ENCODE results near the gene CHRNB2. TPM values are rescaled to one million over a fixed set of nuclear protein-coding genes. Genes with fewer than 3 reads are reported as not detected.

Gene CHRNB2
- polyA plus RNA-seq, 6 donors from 2014 or later, result 0.05 to 0.17 TPM; not detected in 4

- Mint-ChIP-seq H3K9me3 (no peaks in the 10 kb centered on the region), H3K4me3 (peak overlapping the region in 2 of 8 donors; percentile 39 to 78), H3K36me3 (peaks cover 0 to 8% of the 10 kb centered on the region in 2 donors), H3K27me3 (no peaks in the 10 kb centered on the region), H3K4me1 (peaks cover 36 to 52% (median 39%) of the 10 kb centered on the region in 3 donors), H3K27ac (peak overlapping the region in 2 of 6 donors; percentile 25 to 60)
- DNase-seq, result no peak
- ATAC-seq (ENCODE audit: low read depth in 2 of 2), result no peak
Measured at GRCh38 chr1:154611150-154611862, 43.7 kb downstream of the CHRNB2 start.

DNA sequence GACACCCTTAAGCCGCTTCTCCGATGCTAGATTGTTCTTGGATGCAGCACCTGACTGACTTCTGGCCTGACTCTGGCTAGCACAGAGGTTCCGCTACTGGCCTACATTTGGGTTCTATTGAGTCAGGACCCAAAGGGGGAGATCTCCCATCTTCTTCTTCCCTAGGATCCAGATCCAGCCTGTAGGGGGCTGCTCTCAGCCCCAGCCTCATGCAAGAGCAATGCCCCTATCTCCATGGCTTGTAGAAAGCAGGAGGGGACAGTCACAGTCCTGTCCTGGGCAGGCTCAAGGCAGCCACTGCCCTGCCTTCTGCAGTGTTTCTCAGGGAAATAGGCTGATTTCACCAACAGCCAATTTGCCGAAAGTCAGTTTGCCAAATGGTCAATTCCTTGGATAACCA lies 46.7 kb downstream of the CHRNB2 start:
- H3K27ac Mint-ChIP-seq, result peak overlapping the region in 2 of 6 donors; percentile 52 to 74
- no peak overlapping the region for H3K4me3 Mint-ChIP-seq
- H3K27me3 Mint-ChIP-seq, result no peaks in the 10 kb centered on the region
- H3K4me1 Mint-ChIP-seq, result peaks cover 21 to 35% (median 26%) of the 10 kb centered on the region in 3 donors
- ATAC-seq (ENCODE audit: low read depth in 2 of 2) (no peak), DNase-seq (no peak)
- H3K36me3 Mint-ChIP-seq, result no peaks in the 10 kb centered on the region
- no peaks in the 10 kb centered on the region for H3K9me3 Mint-ChIP-seq

GRCh38 chr1:154614901-154615300 lies 47.3 kb downstream of the CHRNB2 start:
- no peaks in the 10 kb centered on the region for H3K27me3 Mint-ChIP-seq
- no peak for DNase-seq
- no peaks in the 10 kb centered on the region for H3K9me3 Mint-ChIP-seq
- ATAC-seq (ENCODE audit: low read depth in 2 of 2), result no peak
- H3K27ac Mint-ChIP-seq, result no peak overlapping the region
- no peak overlapping the region for H3K4me3 Mint-ChIP-seq
- peaks cover 20 to 34% (median 26%) of the 10 kb centered on the region in 3 donors for H3K4me1 Mint-ChIP-seq
- no peaks in the 10 kb centered on the region for H3K36me3 Mint-ChIP-seq

GRCh38 chr1:154615411-154615810 lies 47.8 kb downstream of the CHRNB2 start:
- Mint-ChIP-seq H3K4me1 (peaks cover 18 to 35% (median 28%) of the 10 kb centered on the region in 3 donors), H3K27ac (no peak overlapping the region), H3K36me3 (no peaks in the 10 kb centered on the region), H3K27me3 (no peaks in the 10 kb centered on the region), H3K4me3 (no peak overlapping the region), H3K9me3 (no peaks in the 10 kb centered on the region)
- no peak for DNase-seq
- ATAC-seq (ENCODE audit: low read depth in 2 of 2), result no peak

DNA sequence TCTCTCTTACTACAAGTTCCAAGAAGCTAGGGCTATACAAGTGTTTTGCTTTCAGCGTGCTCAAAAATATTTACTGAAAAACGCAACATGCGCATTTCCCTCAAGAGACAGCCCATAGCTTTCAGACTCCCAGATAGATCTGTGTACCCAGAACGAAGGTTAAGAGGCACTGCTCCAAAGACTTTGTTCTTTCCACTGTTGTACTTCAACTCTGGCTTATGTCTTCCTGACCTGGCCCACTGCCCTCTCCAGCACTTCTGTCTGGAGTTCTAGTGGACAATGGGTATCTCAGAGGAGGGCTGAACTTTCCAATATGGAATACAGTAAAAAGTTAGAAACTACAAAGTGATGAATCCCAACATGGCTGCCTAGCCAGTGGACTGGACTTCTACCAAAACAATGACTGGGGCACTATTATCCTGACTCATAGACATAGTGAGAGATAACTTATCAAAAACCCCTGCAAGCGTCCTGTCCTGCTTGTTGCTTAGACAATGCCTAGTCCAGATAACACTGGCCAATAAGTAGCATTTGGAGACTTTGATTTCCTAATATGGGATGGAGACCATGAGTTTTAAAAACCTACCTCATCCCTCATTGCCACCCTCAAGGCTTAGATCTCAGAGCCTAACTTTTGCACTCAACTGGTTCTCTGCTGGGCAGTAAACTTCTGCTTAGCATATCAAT lies 49.2 kb downstream of the CHRNB2 start:
- peaks cover 18 to 28% (median 20%) of the 10 kb centered on the region in 3 donors for H3K4me1 Mint-ChIP-seq
- no peak overlapping the region for H3K27ac Mint-ChIP-seq
- H3K4me3 Mint-ChIP-seq, result no peak overlapping the region
- DNase-seq (no peak), ATAC-seq (ENCODE audit: low read depth in 2 of 2) (no peak)
- no peaks in the 10 kb centered on the region for H3K27me3 Mint-ChIP-seq
- H3K9me3 Mint-ChIP-seq, result no peaks in the 10 kb centered on the region
- no peaks in the 10 kb centered on the region for H3K36me3 Mint-ChIP-seq

GRCh38 chr1:154619181-154619948 lies 51.8 kb downstream of the CHRNB2 start:
- peaks cover 26 to 44% (median 32%) of the 10 kb centered on the region in 3 donors for H3K4me1 Mint-ChIP-seq
- ATAC-seq (ENCODE audit: low read depth in 2 of 2), result no peak
- peak overlapping the region in 3 of 6 donors; percentile 5 to 37 (median 12) for H3K27ac Mint-ChIP-seq
- no peaks in the 10 kb centered on the region for H3K27me3 Mint-ChIP-seq
- H3K4me3 Mint-ChIP-seq, result no peak overlapping the region
- H3K9me3 Mint-ChIP-seq, result no peaks in the 10 kb centered on the region
- H3K36me3 Mint-ChIP-seq, result no peaks in the 10 kb centered on the region
- DNase-seq, result no peak

GRCh38 chr1:154620751-154621150 lies 53.2 kb downstream of the CHRNB2 start:
- DNase-seq (no peak), ATAC-seq (ENCODE audit: low read depth in 2 of 2) (no peak)
- Mint-ChIP-seq H3K4me3 (no peak overlapping the region), H3K27me3 (no peaks in the 10 kb centered on the region), H3K9me3 (no peaks in the 10 kb centered on the region), H3K27ac (no peak overlapping the region), H3K36me3 (no peaks in the 10 kb centered on the region), H3K4me1 (peaks cover 22 to 42% (median 39%) of the 10 kb centered on the region in 3 donors)

DNA sequence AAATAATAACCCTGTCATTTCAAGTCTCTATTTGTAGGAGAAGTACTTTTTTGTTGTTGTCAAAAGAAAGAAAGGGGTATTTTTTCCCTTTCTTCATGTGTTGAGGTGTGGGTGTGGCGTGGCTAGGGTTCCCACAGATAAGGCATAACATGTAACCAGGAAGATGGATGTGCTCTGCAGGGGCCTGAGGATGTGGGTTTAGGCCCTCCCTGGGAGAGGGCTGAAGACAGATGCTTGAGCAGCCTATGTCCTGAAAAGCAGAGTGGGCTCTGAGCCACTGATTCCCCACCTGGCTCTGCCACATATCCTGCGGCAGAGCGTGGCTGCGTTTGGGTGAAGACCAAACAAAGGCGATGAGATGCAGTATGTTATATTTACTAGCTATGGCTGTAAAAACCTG lies 54.3 kb downstream of the CHRNB2 start:
- ATAC-seq (ENCODE audit: low read depth in 2 of 2) (no peak), DNase-seq (no peak)
- H3K4me1 Mint-ChIP-seq, result peaks cover 21 to 48% (median 40%) of the 10 kb centered on the region in 3 donors
- H3K27ac Mint-ChIP-seq, result peak overlapping the region in 1 of 6 donors; percentile 70
- no peaks in the 10 kb centered on the region for H3K27me3 Mint-ChIP-seq
- H3K4me3 Mint-ChIP-seq, result no peak overlapping the region
- H3K9me3 Mint-ChIP-seq, result no peaks in the 10 kb centered on the region
- H3K36me3 Mint-ChIP-seq, result no peaks in the 10 kb centered on the region

DNA sequence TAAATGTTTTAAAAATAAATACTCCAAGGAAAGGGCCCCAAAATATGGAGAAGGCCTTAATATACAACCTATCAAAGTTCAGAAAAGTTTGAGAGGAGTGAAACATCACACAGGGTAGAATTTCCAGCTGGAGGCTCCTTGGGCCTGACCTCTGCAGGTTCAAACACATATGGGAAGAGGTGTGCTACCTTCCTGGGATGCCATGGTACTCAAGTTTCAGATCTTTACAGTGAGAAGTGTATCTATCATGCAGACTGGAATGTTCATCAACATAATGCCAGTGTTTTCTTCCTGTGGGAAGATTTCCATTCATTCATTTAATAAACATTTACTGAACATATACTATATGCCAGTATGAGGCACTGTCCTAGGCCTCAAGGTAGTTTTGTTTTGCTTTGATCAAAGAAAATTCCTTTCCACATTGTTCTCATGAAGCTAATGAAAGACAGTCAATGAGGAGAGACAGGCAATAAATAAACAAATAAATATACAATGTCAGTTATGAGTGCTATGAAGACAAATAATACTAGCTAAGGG lies 55.0 kb downstream of the CHRNB2 start:
- peak overlapping the region in 1 of 6 donors; percentile 14 for H3K27ac Mint-ChIP-seq
- ATAC-seq (ENCODE audit: low read depth in 2 of 2) (no peak), DNase-seq (no peak)
- peaks cover 24 to 52% (median 43%) of the 10 kb centered on the region in 3 donors for H3K4me1 Mint-ChIP-seq
- peak overlapping the region in 1 of 8 donors; percentile 77 for H3K4me3 Mint-ChIP-seq
- H3K27me3 Mint-ChIP-seq, result no peaks in the 10 kb centered on the region
- H3K36me3 Mint-ChIP-seq, result no peaks in the 10 kb centered on the region
- H3K9me3 Mint-ChIP-seq, result no peaks in the 10 kb centered on the region

GRCh38 chr1:154623358-154623757 lies 55.8 kb downstream of the CHRNB2 start:
- no peak for DNase-seq
- H3K27ac Mint-ChIP-seq, result peak overlapping the region in 1 of 6 donors; percentile 90
- H3K4me3 Mint-ChIP-seq, result peak overlapping the region in 1 of 8 donors; percentile 77
- H3K27me3 Mint-ChIP-seq, result no peaks in the 10 kb centered on the region
- no peak for ATAC-seq (ENCODE audit: low read depth in 2 of 2)
- H3K9me3 Mint-ChIP-seq, result no peaks in the 10 kb centered on the region
- H3K4me1 Mint-ChIP-seq, result peaks cover 24 to 55% (median 43%) of the 10 kb centered on the region in 3 donors
- H3K36me3 Mint-ChIP-seq, result no peaks in the 10 kb centered on the region

- Mint-ChIP-seq H3K27me3 (no peaks in the 10 kb centered on the region), H3K27ac (peak overlapping the region in 2 of 6 donors; percentile 24 to 33), H3K4me1 (peaks cover 15 to 47% (median 35%) of the 10 kb centered on the region in 3 donors), H3K9me3 (peaks cover 0 to 6% (median 3%) of the 10 kb centered on the region in 7 donors), H3K36me3 (peaks cover 0 to 5% of the 10 kb centered on the region in 2 donors), H3K4me3 (peak overlapping the region in 3 of 8 donors; percentile 25 to 77 (median 29))
- DNase-seq (no peak), ATAC-seq (ENCODE audit: low read depth in 2 of 2) (no peak)
Measured at GRCh38 chr1:154624746-154625643, 57.4 kb downstream of the CHRNB2 start.

DNA sequence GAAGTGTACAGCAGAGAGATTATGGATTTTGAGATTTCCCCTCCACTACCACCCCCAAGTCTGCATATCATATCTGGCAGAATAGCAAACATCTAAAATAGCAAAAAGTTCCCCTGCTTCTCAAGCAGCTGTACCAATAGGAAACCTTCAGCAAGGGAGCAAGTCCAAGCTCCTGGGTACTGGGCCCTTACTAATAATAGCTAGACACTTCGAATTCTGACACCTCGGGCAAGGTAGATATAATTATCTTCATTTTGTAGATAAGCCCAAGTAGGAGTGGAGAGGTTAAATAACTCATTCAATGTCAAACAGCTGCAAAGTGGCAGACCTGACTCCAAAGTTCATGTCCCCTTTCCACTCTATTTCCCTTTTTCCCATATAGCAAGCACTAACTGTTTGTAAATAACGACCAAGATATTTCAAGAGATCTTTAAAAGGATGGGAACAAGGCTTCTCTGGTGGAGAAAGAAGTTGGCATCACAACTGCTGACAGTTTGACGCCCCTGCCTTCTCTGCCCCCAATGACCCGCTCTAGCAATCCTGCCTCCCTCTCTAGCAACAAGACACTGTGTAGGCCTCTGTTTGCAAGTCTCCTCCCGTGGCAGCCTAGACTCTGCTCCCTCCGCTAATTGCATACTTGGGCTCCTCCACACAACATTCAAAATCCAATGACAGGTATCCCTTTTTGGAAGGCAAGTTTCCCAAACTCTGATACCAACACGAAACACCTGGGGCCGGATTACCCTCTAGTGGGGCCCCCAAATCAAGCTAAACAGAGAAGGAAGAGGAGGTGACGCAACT lies 59.1 kb downstream of the CHRNB2 start:
- Mint-ChIP-seq H3K36me3 (peaks cover 0 to 8% of the 10 kb centered on the region in 2 donors), H3K9me3 (peaks cover 0 to 12% (median 3%) of the 10 kb centered on the region in 7 donors), H3K27ac (peak overlapping the region; percentile 97 to 99 (median 98)), H3K4me1 (peaks cover 15 to 41% (median 28%) of the 10 kb centered on the region in 3 donors), H3K27me3 (peaks cover 2 to 8% (median 4%) of the 10 kb centered on the region in 3 donors), H3K4me3 (peak overlapping the region; percentile 83 to 97 (median 94))
- DNase-seq, result no peak
- peak in 1 of 2 donors; percentile 6 for ATAC-seq (ENCODE audit: low read depth in 2 of 2)

Measured in naive B cell (primary cell).